ENCODE measurements around the gene ZC3HAV1L.
"Not testable (repeated sequence)": the region's sequence is repeated elsewhere in the genome, so short reads cannot be mapped to it uniquely, and the experiment has no call there.

DNA sequence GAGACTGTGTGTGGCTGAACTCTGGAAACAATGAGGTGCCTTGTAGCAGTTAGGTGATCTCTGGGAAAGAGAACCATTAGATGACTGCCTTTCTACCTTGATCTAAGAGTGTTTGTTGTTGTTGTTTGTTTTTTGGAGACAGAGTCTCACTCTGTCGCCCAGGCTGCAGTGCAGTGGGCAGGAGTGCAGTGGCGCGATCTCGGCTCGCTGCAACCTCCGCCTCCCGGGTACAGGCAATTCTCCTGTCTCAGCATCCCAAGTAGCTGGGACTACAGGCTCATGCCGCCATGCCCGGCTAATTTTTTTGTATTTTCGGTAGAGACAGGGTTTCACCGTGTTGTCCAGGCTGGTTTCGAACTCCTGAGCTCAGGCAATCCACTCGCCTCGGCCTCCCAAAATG, 18.8 kb upstream of the ZC3HAV1L start:
- TF ChIP-seq EZH2phosphoT487 (IDR thresholded peaks at IDR 0.05; ENCODE audit: borderline replicate concordance, low read length), result not testable (repeated sequence)
- TF ChIP-seq, protein P1, sequence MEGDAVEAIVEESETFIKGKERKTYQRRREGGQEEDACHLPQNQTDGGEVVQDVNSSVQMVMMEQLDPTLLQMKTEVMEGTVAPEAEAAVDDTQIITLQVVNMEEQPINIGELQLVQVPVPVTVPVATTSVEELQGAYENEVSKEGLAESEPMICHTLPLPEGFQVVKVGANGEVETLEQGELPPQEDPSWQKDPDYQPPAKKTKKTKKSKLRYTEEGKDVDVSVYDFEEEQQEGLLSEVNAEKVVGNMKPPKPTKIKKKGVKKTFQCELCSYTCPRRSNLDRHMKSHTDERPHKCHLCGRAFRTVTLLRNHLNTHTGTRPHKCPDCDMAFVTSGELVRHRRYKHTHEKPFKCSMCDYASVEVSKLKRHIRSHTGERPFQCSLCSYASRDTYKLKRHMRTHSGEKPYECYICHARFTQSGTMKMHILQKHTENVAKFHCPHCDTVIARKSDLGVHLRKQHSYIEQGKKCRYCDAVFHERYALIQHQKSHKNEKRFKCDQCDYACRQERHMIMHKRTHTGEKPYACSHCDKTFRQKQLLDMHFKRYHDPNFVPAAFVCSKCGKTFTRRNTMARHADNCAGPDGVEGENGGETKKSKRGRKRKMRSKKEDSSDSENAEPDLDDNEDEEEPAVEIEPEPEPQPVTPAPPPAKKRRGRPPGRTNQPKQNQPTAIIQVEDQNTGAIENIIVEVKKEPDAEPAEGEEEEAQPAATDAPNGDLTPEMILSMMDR (IDR thresholded peaks at IDR 0.05; ENCODE audit: low read depth, low read length, poor library complexity, severe bottlenecking), result not testable (repeated sequence)

All from DOHH2 (cell line).